ENCODE measurements around the gene ITGB5.
A peak's percentile ranks its signal among the peaks of the same experiment; 100 is the strongest.
"Not testable (repeated sequence)": the region's sequence is repeated elsewhere in the genome, so short reads cannot be mapped to it uniquely, and the experiment has no call there.

ITGB5 gene

DNA sequence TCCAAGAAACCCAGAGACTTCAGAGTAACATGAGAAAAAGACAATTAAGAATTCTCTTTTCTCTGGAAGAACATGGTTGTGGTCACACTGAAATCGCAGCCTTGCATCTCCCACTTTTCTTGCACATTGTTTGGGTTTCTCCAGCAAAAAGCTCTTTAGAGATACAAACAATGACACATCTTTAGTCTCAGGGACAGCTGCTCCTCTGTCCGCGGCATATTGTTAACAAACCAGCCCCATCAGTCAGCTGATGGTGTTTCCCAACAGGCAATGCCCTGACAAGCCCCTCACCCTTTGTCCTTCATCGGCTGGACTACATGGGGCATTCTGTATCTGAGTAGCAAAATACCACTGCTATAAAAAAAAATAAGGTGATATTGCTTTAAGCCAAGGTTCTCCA is 103.5 kb downstream of the ITGB5 start:
- no peak for DNase-seq
- in situ Hi-C loops (cut with HindIII; ENCODE audit: low pct_ligation_motif_present, low pct_unique_long_range_greater_than_20kb, low sequenced_read_pairs), result no loop called here

- DNase-seq; in situ Hi-C loops (cut with HindIII; ENCODE audit: low pct_ligation_motif_present, low pct_unique_long_range_greater_than_20kb, low sequenced_read_pairs): not testable (repeated sequence)
These were observed 104.8 kb downstream of the ITGB5 start for GRCh38 chr3:124782377-124782712.

DNA sequence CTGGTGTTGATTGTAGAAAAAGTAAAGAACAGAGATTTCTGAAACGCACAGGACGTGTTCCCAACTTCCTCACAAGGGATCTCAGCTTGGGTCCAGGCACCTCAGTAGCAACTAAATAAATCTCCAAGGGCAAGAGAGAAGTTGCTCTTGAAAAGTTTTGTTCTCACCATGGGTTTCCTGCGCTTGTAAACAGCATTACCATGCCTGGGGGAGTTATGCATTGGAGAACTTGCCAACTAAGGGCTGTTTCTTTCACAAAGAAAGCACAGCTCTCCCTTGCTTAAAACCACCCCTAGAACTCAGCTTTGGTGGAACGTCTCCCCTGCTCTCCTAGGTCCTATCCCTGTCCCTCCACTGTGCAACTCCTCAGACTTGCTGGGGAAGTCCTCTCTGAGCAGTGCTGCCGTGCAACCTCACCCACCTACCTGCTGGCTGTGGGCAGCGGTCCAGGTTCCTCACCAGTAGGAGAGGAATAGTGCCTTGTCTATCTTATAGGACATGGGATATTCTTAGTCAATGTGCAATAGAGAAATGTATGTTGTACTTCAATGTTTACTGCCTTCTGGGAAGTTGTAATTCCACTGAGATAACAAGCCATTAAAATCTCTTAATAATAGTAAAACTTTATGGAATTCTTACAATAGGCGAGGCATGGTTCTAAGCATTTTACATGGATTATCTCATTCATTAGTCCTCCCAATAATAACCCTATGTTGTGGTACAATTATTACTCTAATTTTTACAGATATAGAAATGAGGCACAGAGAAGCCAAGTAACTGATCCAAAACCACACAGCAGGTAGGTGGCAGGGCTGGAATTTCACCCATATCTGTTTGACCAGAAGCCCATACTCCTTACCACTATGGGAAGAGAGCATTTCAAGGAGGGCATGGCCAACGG is 105.4 kb downstream of the ITGB5 start:
- DNase-seq, result no peak
- in situ Hi-C loops (cut with HindIII; ENCODE audit: low pct_ligation_motif_present, low pct_unique_long_range_greater_than_20kb, low sequenced_read_pairs), result no loop called here

DNA sequence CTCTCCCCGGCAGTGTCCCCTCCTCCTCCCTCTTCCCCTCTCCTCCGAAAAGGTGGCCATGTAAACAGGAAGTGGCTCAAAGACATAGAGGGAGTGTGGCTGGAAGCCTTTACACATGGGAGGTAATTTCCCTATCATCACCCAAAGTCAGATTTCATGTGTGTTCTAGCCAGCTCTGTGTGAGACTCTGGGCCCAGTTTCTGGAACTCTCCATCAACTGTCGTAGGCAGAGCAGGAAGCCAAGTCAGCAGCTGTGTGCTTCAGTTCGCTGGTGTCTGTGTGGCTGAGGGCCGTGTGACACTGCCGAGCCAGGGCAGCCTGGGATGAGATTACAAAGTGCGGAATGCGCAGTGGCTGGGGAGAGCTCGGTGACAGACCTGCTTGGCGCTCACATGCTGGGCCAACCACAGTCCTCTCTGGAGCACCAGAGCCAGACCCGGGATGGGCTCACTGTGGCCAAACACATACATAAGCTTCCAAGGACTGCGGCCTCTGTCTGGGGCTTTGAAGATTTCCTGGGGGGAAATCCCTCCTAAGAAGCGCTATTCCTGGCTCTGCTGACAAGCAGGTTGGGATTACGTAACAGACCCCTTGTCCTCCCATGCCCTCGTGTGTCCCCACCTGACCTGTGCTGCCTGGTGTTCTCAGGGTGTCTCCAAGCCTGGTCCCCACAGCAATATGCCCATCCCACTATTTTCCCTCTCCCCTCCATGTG is 106.2 kb downstream of the ITGB5 start:
- in situ Hi-C loops (cut with HindIII; ENCODE audit: low pct_ligation_motif_present, low pct_unique_long_range_greater_than_20kb, low sequenced_read_pairs), result no loop called here
- no peak for DNase-seq

- in situ Hi-C loops (cut with HindIII; ENCODE audit: low pct_ligation_motif_present, low pct_unique_long_range_greater_than_20kb, low sequenced_read_pairs), result no loop called here
- DNase-seq, result no peak
These were observed 106.8 kb downstream of the ITGB5 start for GRCh38 chr3:124780356-124780755.

DNA sequence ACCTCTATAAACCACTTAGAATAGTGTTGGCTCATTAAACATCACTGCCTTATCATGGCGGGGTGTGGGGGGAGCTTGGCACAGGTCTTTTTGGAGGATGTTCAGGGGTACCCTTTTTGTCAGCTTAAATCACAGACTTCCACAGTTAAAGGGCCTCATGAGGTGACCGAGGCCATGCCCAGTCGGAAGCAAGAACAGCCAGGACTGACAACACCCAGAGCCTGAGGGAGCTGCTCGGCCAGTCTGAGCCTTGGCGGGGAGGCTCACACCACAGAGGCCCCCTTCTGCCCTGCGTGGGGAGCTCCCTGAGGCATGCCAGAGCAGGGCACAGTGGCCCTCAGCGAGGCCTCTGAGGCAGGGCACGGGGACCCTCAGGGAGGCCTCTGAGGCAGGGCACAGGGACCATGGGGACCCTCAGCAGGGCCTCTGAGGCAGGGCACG is 107.4 kb downstream of the ITGB5 start:
- no peak for DNase-seq
- in situ Hi-C loops (cut with HindIII; ENCODE audit: low pct_ligation_motif_present, low pct_unique_long_range_greater_than_20kb, low sequenced_read_pairs), result no loop called here

GRCh38 chr3:124779116-124779515 is 108.0 kb downstream of the ITGB5 start:
- in situ Hi-C loops (cut with HindIII; ENCODE audit: low pct_ligation_motif_present, low pct_unique_long_range_greater_than_20kb, low sequenced_read_pairs), result no loop called here
- DNase-seq, result no peak

GRCh38 chr3:124777762-124778470 is 109.2 kb downstream of the ITGB5 start:
- no peak for DNase-seq
- in situ Hi-C loops (cut with HindIII; ENCODE audit: low pct_ligation_motif_present, low pct_unique_long_range_greater_than_20kb, low sequenced_read_pairs), result no loop called here

GRCh38 chr3:124776856-124777255 is 110.3 kb downstream of the ITGB5 start:
- in situ Hi-C loops (cut with HindIII; ENCODE audit: low pct_ligation_motif_present, low pct_unique_long_range_greater_than_20kb, low sequenced_read_pairs), result no loop called here
- no peak for DNase-seq

DNA sequence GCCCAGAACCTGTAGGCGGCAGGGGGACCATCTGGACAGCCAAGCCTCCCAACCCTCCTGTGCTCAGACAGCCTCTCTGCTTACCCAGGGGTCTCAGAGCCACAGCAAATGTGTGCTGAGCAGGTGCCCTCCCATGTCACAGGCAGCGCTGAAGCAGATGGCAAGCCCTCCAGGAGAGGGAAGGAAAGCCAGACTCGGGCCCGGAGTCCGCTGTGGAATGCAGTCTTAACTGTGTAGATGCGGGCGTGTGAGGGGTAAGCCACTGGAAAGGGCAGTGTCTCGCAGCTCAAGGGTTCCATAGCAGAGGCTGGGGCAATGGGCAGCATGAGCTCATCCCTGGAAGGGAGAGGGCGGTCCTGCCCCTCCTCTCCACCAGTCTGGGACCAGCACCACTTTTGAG is 111.3 kb downstream of the ITGB5 start:
- in situ Hi-C loops (cut with HindIII; ENCODE audit: low pct_ligation_motif_present, low pct_unique_long_range_greater_than_20kb, low sequenced_read_pairs), result no loop called here

DNA sequence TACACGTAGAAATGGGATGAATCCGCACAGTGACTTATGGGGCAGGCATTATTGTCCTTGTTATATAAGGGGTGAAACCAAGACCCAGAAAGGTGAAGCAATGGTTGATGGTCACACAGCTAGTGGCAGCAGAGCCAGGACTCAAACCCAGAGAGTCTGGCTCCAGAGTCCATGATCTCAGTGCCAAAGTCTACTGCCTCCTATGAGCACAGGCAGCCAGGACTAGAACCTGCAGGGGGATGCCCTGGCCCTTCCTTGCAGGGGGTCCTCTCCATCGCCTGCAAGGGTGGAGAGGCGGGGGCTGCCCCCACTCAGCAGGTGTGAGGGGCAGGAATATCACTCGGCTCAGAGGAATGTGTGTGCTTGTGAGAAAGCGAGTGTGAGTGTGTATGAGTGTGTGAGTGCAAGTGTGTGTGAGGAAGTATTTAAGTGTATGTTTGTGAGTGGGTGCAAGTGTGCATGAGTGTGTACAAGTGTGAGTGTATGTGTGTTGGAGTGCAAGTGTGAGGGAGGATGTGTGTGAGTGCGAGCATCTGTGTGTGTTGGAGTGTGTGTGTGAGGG is 112.2 kb downstream of the ITGB5 start:
- in situ Hi-C loops (cut with HindIII; ENCODE audit: low pct_ligation_motif_present, low pct_unique_long_range_greater_than_20kb, low sequenced_read_pairs), result no loop called here

More for the DNA sequence above, 111.3 kb downstream of the ITGB5 start:
- no peak for DNase-seq

DNA sequence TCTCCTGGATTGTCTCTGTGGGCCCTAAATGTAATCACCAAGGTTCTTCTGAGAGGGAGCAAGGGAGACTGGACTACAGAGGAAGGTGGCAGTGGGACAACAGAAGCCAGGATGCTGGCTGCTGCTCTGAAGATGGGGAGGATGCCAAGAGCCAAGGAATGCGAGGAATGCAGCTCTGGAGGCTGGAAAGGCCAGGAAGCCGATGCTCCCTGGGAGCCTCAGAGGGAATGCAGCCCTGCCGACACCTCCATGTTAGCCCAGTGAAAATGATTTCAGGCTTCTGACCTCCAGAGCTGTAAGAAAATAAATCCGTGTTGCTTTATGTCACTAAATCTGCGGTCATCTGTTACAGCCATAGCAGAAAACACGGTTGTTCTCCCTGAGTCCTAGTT is 112.8 kb downstream of the ITGB5 start:
- in situ Hi-C loops (cut with HindIII; ENCODE audit: low pct_ligation_motif_present, low pct_unique_long_range_greater_than_20kb, low sequenced_read_pairs), result no loop called here
- DNase-seq, result peak; percentile 78

More for the DNA sequence above, 112.2 kb downstream of the ITGB5 start:
- no peak for DNase-seq

DNA sequence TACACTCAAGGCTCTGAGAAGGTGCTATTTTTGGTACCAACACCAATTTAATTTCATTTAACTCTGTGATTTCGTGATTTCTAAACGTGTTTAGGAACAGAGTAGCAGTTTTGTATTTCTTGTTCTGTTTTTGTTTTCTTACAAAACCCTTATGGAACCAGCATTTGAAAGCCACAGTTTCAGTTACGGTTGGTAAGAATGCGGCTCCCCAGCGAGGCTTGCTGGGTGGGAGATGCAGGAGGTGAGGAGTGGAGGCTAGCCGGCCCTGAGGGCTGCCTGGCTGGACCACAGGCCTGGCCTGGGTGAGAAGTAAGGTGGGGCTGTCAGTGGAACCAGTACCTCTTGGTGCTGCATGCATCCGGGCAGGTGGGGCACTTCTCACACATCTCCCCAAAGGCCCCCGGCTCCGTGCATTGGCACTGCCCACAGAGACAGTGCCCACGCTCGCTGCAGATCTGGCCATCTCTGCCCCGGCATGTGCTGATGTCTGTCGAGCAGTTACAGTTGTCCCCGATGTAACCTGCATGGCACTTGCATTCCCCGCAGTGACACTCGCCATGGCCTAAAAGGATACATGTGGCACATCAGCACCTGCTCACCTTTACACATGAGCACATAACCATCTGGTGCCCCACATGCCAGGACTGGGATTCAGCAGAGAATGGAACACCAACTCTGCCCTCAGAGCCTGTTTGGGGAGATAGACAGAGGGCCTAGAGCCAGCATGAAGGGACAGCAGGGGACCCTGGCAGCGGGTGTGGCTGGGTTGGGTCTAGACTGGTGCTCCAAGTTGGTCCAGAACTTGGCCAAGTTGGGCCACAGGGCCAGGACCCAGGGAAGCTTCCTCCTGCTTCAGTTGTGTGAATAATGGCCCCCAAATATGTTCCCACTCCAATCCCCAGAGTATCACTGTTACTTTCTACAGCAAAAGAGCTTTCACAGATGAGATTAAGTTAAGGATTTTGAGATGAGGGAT is 113.5 kb downstream of the ITGB5 start:
- no peak for DNase-seq
- in situ Hi-C loops (cut with HindIII; ENCODE audit: low pct_ligation_motif_present, low pct_unique_long_range_greater_than_20kb, low sequenced_read_pairs), result no loop called here

GRCh38 chr3:124772081-124772831 is 114.9 kb downstream of the ITGB5 start:
- in situ Hi-C loops (cut with HindIII; ENCODE audit: low pct_ligation_motif_present, low pct_unique_long_range_greater_than_20kb, low sequenced_read_pairs), result no loop called here
- DNase-seq, result no peak

DNA sequence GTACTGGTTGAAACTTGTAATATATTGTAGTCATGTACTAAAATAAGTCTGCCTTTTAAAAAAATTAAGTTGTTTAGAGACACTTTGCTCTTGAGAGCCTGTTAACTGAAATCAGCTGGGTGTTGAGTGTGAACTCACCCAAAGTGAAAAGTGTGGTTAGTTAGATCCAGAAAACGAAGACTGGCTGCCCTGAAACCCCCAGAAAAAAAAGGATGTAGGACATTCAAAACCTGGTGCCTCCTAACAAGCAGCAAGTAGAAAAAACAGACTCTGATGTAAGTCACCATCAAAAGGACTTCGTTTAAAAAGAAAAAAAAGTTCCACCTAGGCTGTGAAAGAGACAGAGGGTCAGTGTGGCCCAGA is 116.1 kb downstream of the ITGB5 start:
- DNase-seq, result no peak
- in situ Hi-C loops (cut with HindIII; ENCODE audit: low pct_ligation_motif_present, low pct_unique_long_range_greater_than_20kb, low sequenced_read_pairs), result no loop called here

- DNase-seq, result no peak
- in situ Hi-C loops (cut with HindIII; ENCODE audit: low pct_ligation_motif_present, low pct_unique_long_range_greater_than_20kb, low sequenced_read_pairs), result no loop called here
These were observed 116.7 kb downstream of the ITGB5 start for GRCh38 chr3:124770336-124771082.

DNA sequence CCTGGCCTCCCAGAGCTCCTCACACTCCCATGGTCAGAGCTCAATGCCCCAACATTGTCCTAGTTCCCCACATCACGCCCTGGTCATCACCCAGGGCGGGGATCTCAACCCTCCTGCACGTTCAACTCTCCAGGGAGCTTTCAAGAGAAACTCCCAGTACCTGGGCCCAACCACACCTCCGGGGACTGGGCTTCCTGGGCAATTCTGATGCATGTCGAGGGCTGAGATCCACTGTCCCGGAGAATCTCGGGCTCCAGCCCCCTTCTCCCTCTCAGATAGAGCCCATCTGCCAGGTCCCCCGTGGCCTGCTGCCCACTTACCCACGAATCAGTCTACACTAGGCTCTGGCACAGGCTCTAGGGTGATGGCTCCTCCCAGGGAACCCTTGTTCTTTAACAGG is 117.7 kb downstream of the ITGB5 start:
- in situ Hi-C loops (cut with HindIII; ENCODE audit: low pct_ligation_motif_present, low pct_unique_long_range_greater_than_20kb, low sequenced_read_pairs), result loop anchor here (10.0 kb wide), 1 partner anchor 125 kb away; no protein-coding TSS in a partner anchor
- DNase-seq, result no peak
